CD4-positive, alpha-beta T cell treated with Interleukin-2 at 100 ng/mL for 4 hours (primary cell): Measurements from ENCODE around the gene SNX25.
"Not testable (repeated sequence)": the region's sequence is repeated elsewhere in the genome, so short reads cannot be mapped to it uniquely, and the experiment has no call there.

Source experiments
- DNase-seq: peaks from one replicate; pipeline ENCODE4 v3.0.0-alpha.2; 2020; ENCODE audit warnings: low spot score

Gene SNX25

GRCh38 chr4:185307136-185307950, 97.9 kb downstream of the SNX25 start:
- no peak for DNase-seq

GRCh38 chr4:185309770-185310169, 100.4 kb downstream of the SNX25 start:
- no peak for DNase-seq

GRCh38 chr4:185311113-185311888, 101.9 kb downstream of the SNX25 start:
- DNase-seq = no peak

GRCh38 chr4:185312699-185313098, 103.3 kb downstream of the SNX25 start:
- no peak for DNase-seq

GRCh38 chr4:185317462-185317861, 108.1 kb downstream of the SNX25 start:
- DNase-seq = not testable (repeated sequence)

GRCh38 chr4:185317880-185318279, 108.5 kb downstream of the SNX25 start:
- DNase-seq = no peak

- DNase-seq = peak; percentile 32
These were observed 109.3 kb downstream of the SNX25 start for GRCh38 chr4:185318679-185319078.

GRCh38 chr4:185322803-185323202, 113.4 kb downstream of the SNX25 start:
- DNase-seq = no peak

- DNase-seq = no peak
These were observed 114.2 kb downstream of the SNX25 start for GRCh38 chr4:185323606-185324005.

- not testable (repeated sequence) for DNase-seq
These were observed 115.0 kb downstream of the SNX25 start for GRCh38 chr4:185324361-185324760.

GRCh38 chr4:185325721-185326120, 116.3 kb downstream of the SNX25 start:
- not testable (repeated sequence) for DNase-seq

- DNase-seq = no peak
These were observed 119.2 kb downstream of the SNX25 start for GRCh38 chr4:185328586-185328985.

GRCh38 chr4:185329879-185330510, 120.6 kb downstream of the SNX25 start:
- DNase-seq = not testable (repeated sequence)

- no peak for DNase-seq
These were observed 123.4 kb downstream of the SNX25 start for GRCh38 chr4:185332575-185333464.

GRCh38 chr4:185334326-185334725, 124.9 kb downstream of the SNX25 start:
- DNase-seq = no peak

- no peak for DNase-seq
These were observed 126.2 kb downstream of the SNX25 start for GRCh38 chr4:185335579-185335978.

GRCh38 chr4:185339941-185340340, 130.5 kb downstream of the SNX25 start:
- no peak for DNase-seq

GRCh38 chr4:185341377-185341776, 132.0 kb downstream of the SNX25 start:
- DNase-seq = no peak

- DNase-seq = no peak
These were observed 132.4 kb downstream of the SNX25 start for GRCh38 chr4:185341841-185342240.

GRCh38 chr4:185343726-185344581, 134.6 kb downstream of the SNX25 start:
- DNase-seq = no peak
